ENCODE data around the gene ZNF586.

DNA sequence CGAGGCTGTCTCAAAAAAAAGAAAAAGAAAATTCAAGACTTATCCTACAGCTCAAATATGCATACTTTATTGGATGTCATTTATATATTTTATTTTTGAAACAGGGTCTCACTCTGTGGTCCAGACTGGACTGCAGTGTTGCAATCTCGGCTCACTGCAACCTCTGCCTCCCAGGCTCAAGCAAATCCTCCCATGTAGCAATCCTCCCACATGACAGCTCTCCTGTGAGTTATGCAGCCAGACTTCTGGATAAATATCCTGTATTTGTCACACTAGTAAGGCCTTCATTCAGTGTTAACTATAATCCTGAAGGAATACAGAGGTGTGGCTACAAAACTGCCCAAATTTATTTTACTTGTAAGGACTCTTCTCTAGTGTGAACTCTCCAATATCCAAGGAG lies 38.1 kb downstream of the ZNF586 start:
- TF ChIP-seq CTCF (conservative IDR thresholded peaks at IDR 0.05; ENCODE audit: low read depth, low read length) (no peak), EZH2 (IDR thresholded peaks at IDR 0.05; ENCODE audit: low read length, unreplicated experiment) (no peak), EZH2phosphoT487 (IDR thresholded peaks at IDR 0.05; ENCODE audit: borderline replicate concordance, low read length) (no peak)
